Measurements from ENCODE around the gene KRT28.

Gene KRT28

DNA sequence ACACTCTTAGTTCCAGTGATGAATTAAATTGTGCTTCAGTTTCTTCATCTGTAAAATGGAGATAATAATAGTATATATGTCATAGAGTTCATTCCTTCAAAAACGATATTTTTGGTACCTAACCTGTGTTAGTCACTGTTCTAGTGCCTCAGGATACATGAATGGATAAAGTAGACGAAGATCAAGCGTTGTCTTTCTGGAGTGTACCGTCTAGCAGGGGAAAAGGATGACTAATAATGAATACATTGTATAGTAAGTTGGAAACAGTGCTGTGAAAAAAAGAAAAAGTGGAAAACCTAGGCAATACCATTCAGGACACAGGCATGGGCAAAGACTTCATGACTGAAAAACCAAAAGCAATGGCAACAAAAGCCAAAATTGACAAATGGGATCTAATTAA lies 14.0 kb upstream of the KRT28 start (continued):
- TF ChIP-seq, protein P1, sequence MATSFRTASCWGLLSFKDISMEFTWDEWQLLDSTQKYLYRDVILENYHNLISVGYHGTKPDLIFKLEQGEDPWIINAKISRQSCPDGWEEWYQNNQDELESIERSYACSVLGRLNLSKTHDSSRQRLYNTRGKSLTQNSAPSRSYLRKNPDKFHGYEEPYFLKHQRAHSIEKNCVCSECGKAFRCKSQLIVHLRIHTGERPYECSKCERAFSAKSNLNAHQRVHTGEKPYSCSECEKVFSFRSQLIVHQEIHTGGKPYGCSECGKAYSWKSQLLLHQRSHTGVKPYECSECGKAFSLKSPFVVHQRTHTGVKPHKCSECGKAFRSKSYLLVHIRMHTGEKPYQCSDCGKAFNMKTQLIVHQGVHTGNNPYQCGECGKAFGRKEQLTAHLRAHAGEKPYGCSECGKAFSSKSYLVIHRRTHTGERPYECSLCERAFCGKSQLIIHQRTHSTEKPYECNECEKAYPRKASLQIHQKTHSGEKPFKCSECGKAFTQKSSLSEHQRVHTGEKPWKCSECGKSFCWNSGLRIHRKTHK (tag by site-specific recombination; IDR thresholded peaks at IDR 0.05): no peak
- TF ChIP-seq ZBTB17 (tag by site-specific recombination; IDR thresholded peaks at IDR 0.05): no peak
- TF ChIP-seq ZNF596 (tag by site-specific recombination; IDR thresholded peaks at IDR 0.05): no peak
- no peak for TF ChIP-seq GFI1B (tag by site-specific recombination; IDR thresholded peaks at IDR 0.05)
- TF ChIP-seq ZNF558 (tag by site-specific recombination; IDR thresholded peaks at IDR 0.05): no peak
- TF ChIP-seq TCF7L2 (IDR thresholded peaks at IDR 0.05; ENCODE audit: borderline replicate concordance, low read depth, low read length): no peak
- TF ChIP-seq ZBTB48 (tag by site-specific recombination; IDR thresholded peaks at IDR 0.05): no peak
- no peak for TF ChIP-seq ZNF776 (tag by site-specific recombination; IDR thresholded peaks at IDR 0.05; ENCODE audit: borderline replicate concordance)
- no peak for TF ChIP-seq ZBTB1 (tag by site-specific recombination; IDR thresholded peaks at IDR 0.05)

DNA sequence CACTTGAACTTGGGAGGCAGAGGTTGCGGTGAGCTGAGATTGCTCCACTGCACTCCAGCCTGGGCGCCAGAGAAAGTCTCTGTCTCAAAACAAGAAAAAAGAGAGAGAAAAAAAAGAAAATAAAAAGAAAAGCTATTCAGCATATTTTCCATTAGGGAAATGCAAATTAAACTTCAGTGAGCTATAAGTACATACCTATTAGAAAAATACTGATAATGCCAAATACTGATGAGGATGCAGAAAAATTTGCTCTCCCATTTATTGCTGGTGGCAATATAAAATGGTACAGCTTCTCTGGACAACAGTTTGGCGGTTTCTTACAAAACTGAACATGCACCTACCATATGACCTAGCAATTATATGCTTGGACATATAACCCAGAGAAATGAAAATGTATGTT lies 12.9 kb upstream of the KRT28 start:
- Histone ChIP-seq H3K4me1 (ENCODE audit: control insufficient read depth, insufficient read depth, low read length) (no peaks in the 10 kb centered on the region; the same call in 1 of the 2 replicates), H3K27ac (ENCODE audit: extremely low read depth, low read depth, low read length) (no peak overlapping the region), H3K4me3 (ENCODE audit: low read depth, low read length) (no peak overlapping the region), H3K9me3 (ENCODE audit: control insufficient read depth, insufficient read depth, low read depth, low read length) (no peaks in the 10 kb centered on the region), H3K36me3 (ENCODE audit: control insufficient read depth in 2 of 2, insufficient read depth in 1 of 2, low read length in 2 of 2) (peaks cover 0 to 12% of the 10 kb centered on the region in 2 experiments; a peak in 1 of 3 replicates)
- CTCF ChIA-PET: interaction anchor here (0.5 to 1.4 kb wide), 3 partner anchors 736 to 850 kb away, joined by 3 to 4 read pairs (median 3); no protein-coding TSS in a partner anchor
- TF ChIP-seq ZNF768 (tag by site-specific recombination; IDR thresholded peaks at IDR 0.05) (no peak), ZNF529 (tag by site-specific recombination; IDR thresholded peaks at IDR 0.05; ENCODE audit: insufficient replicate concordance) (no peak), ZSCAN23 (tag by site-specific recombination; IDR thresholded peaks at IDR 0.05) (no peak), ZNF530 (tag by site-specific recombination; IDR thresholded peaks at IDR 0.05; ENCODE audit: low read depth) (no peak), ZNF433 (tag by site-specific recombination; IDR thresholded peaks at IDR 0.05; ENCODE audit: low read depth) (no peak), ZNF398 (tag by site-specific recombination; IDR thresholded peaks at IDR 0.05) (no peak), ZNF426 (tag by site-specific recombination; IDR thresholded peaks at IDR 0.05) (no peak)
- TF ChIP-seq, protein P2, sequence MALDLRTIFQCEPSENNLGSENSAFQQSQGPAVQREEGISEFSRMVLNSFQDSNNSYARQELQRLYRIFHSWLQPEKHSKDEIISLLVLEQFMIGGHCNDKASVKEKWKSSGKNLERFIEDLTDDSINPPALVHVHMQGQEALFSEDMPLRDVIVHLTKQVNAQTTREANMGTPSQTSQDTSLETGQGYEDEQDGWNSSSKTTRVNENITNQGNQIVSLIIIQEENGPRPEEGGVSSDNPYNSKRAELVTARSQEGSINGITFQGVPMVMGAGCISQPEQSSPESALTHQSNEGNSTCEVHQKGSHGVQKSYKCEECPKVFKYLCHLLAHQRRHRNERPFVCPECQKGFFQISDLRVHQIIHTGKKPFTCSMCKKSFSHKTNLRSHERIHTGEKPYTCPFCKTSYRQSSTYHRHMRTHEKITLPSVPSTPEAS (tag by site-specific recombination; IDR thresholded peaks at IDR 0.05): no peak
- POLR2A ChIA-PET: no interaction called here

DNA sequence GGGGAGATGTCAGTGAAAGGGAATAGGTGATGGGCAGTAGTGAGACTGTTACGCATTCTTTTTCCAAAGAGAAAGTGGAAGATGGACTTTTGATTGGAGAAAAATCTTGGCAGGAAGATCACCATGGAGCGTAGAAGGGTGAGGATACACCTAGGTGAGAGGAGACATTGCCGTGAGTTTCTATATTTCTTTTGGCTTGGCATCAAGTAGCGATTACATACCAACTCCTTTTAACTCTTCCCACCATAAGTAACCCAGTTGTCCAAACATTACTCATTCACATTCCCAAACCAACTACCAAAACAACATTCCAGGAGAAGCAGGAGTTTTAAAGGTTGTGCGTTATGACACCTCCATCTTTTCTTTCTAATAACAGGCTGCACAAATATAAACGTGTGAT lies 10.7 kb upstream of the KRT28 start:
- CTCF ChIA-PET: interaction anchor here (1.0 to 4.2 kb wide), 2 partner anchors 19 to 739 kb away, joined by 3 to 22 read pairs; no protein-coding TSS in a partner anchor
- H3K4me1 ChIP-seq (ENCODE audit: control insufficient read depth, insufficient read depth, low read length): no peaks in the 10 kb centered on the region; the same call in 1 of the 2 replicates
- no peak overlapping the region for H3K4me3 ChIP-seq (ENCODE audit: low read depth, low read length)
- H3K27ac ChIP-seq (ENCODE audit: extremely low read depth, low read depth, low read length): no peak overlapping the region
- POLR2A ChIA-PET: interaction anchor here (1.9 kb wide), 1 partner anchor 9 kb away, joined by 9 read pairs; no protein-coding TSS in a partner anchor
- H3K36me3 ChIP-seq (ENCODE audit: control insufficient read depth in 2 of 2, insufficient read depth in 1 of 2, low read length in 2 of 2): no peaks in the 10 kb centered on the region
- no peaks in the 10 kb centered on the region for H3K9me3 ChIP-seq (ENCODE audit: control insufficient read depth, insufficient read depth, low read depth, low read length)
- no peak for TF ChIP-seq ZBTB6 (tag by site-specific recombination; IDR thresholded peaks at IDR 0.05)
- TF ChIP-seq IKZF3 (tag by site-specific recombination; IDR thresholded peaks at IDR 0.05): no peak
- no peak for TF ChIP-seq ZNF571 (tag by site-specific recombination; IDR thresholded peaks at IDR 0.05)
- TF ChIP-seq, protein P2 (tag by site-specific recombination; IDR thresholded peaks at IDR 0.05): no peak
- TF ChIP-seq GLIS2 (tag by site-specific recombination; IDR thresholded peaks at IDR 0.05): no peak
- TF ChIP-seq ZNF660 (tag by site-specific recombination; IDR thresholded peaks at IDR 0.05): no peak
